ENCODE results near the gene PCYOX1L.

PCYOX1L gene

GRCh38 chr5:149341876-149342275, 16.0 kb upstream of the PCYOX1L start:
- H3K9ac ChIP-seq (ENCODE audit: low read length) = no peak overlapping the region
- no peak overlapping the region for H3K4me3 ChIP-seq (ENCODE audit: low read depth in 1 of 2, low read length in 2 of 2)
- H3K27ac ChIP-seq (ENCODE audit: low read depth, low read length) = no peak overlapping the region
- H3K36me3 ChIP-seq (ENCODE audit: insufficient read depth, low read length) = peaks cover 6% of the 10 kb centered on the region
- H3K4me1 ChIP-seq (ENCODE audit: insufficient read depth, low read length) = peaks cover 7% of the 10 kb centered on the region
- H3K9me3 ChIP-seq (ENCODE audit: low read length) = no peaks in the 10 kb centered on the region
- H3K27me3 ChIP-seq (ENCODE audit: control insufficient read depth in 1 of 2, insufficient read depth in 2 of 2, low read length in 2 of 2) = no peaks in the 10 kb centered on the region

GRCh38 chr5:149344151-149344550, 13.7 kb upstream of the PCYOX1L start:
- peaks cover 7% of the 10 kb centered on the region for H3K4me1 ChIP-seq (ENCODE audit: insufficient read depth, low read length)
- no peaks in the 10 kb centered on the region for H3K9me3 ChIP-seq (ENCODE audit: low read length)
- no peak overlapping the region for H3K27ac ChIP-seq (ENCODE audit: low read depth, low read length)
- no peak overlapping the region for H3K4me3 ChIP-seq (ENCODE audit: low read depth in 1 of 2, low read length in 2 of 2)
- H3K36me3 ChIP-seq (ENCODE audit: insufficient read depth, low read length) = peaks cover 25% of the 10 kb centered on the region
- H3K9ac ChIP-seq (ENCODE audit: low read length) = no peak overlapping the region
- H3K27me3 ChIP-seq (ENCODE audit: control insufficient read depth in 1 of 2, insufficient read depth in 2 of 2, low read length in 2 of 2) = no peaks in the 10 kb centered on the region

- Histone ChIP-seq H3K27ac (ENCODE audit: low read depth, low read length) (peak within 1 kb of the TSS; percentile 92), H3K27me3 (ENCODE audit: control insufficient read depth in 1 of 2, insufficient read depth in 2 of 2, low read length in 2 of 2) (no peaks in the 10 kb centered on the region)
Observed at GRCh38 chr5:149345147-149345891, 12.5 kb upstream of the PCYOX1L start, which contains the start of gene GRPEL2. GRPEL2 (plus strand) TSS chr5:149345499; CDS start chr5:149345540, 41 bp downstream.

GRCh38 chr5:149345892-149346222, 12.0 kb upstream of the PCYOX1L start:
- Histone ChIP-seq H3K27me3 (ENCODE audit: control insufficient read depth in 1 of 2, insufficient read depth in 2 of 2, low read length in 2 of 2) (no peaks in the 10 kb centered on the region), H3K4me1 (ENCODE audit: insufficient read depth, low read length) (peaks cover 7% of the 10 kb centered on the region), H3K4me3 (ENCODE audit: low read depth in 1 of 2, low read length in 2 of 2) (peak overlapping the region; percentile 91 to 94), H3K9ac (ENCODE audit: low read length) (peak overlapping the region; percentile 58), H3K27ac (ENCODE audit: low read depth, low read length) (peak overlapping the region; percentile 92), H3K36me3 (ENCODE audit: insufficient read depth, low read length) (peaks cover 38% of the 10 kb centered on the region), H3K9me3 (ENCODE audit: low read length) (no peaks in the 10 kb centered on the region)

More at GRCh38 chr5:149345147-149345891, 12.5 kb upstream of the PCYOX1L start, which contains the start of gene GRPEL2:
- H3K9me3 ChIP-seq (ENCODE audit: low read length) = no peaks in the 10 kb centered on the region
- peaks cover 7% of the 10 kb centered on the region for H3K4me1 ChIP-seq (ENCODE audit: insufficient read depth, low read length)
- peak within 1 kb of the TSS; percentile 91 to 94 for H3K4me3 ChIP-seq (ENCODE audit: low read depth in 1 of 2, low read length in 2 of 2)
- peaks cover 37% of the 10 kb centered on the region for H3K36me3 ChIP-seq (ENCODE audit: insufficient read depth, low read length)
- H3K9ac ChIP-seq (ENCODE audit: low read length) = peak within 1 kb of the TSS; percentile 58

- no peaks in the 10 kb centered on the region for H3K27me3 ChIP-seq (ENCODE audit: control insufficient read depth in 1 of 2, insufficient read depth in 2 of 2, low read length in 2 of 2)
- H3K36me3 ChIP-seq (ENCODE audit: insufficient read depth, low read length) = peaks cover 51% of the 10 kb centered on the region
- no peaks in the 10 kb centered on the region for H3K9me3 ChIP-seq (ENCODE audit: low read length)
- no peak overlapping the region for H3K27ac ChIP-seq (ENCODE audit: low read depth, low read length)
- H3K9ac ChIP-seq (ENCODE audit: low read length) = no peak overlapping the region
- H3K4me1 ChIP-seq (ENCODE audit: insufficient read depth, low read length) = peaks cover 7% of the 10 kb centered on the region
- H3K4me3 ChIP-seq (ENCODE audit: low read depth in 1 of 2, low read length in 2 of 2) = no peak overlapping the region
Observed at GRCh38 chr5:149348518-149348917, 9.3 kb upstream of the PCYOX1L start.

- Histone ChIP-seq H3K27ac (ENCODE audit: low read depth, low read length) (no peak overlapping the region), H3K36me3 (ENCODE audit: insufficient read depth, low read length) (peaks cover 51% of the 10 kb centered on the region), H3K4me1 (ENCODE audit: insufficient read depth, low read length) (peaks cover 7% of the 10 kb centered on the region), H3K9ac (ENCODE audit: low read length) (no peak overlapping the region), H3K4me3 (ENCODE audit: low read depth in 1 of 2, low read length in 2 of 2) (no peak overlapping the region), H3K9me3 (ENCODE audit: low read length) (no peaks in the 10 kb centered on the region), H3K27me3 (ENCODE audit: control insufficient read depth in 1 of 2, insufficient read depth in 2 of 2, low read length in 2 of 2) (no peaks in the 10 kb centered on the region)
Observed at GRCh38 chr5:149349382-149349781, 8.5 kb upstream of the PCYOX1L start.

- H3K27me3 ChIP-seq (ENCODE audit: control insufficient read depth in 1 of 2, insufficient read depth in 2 of 2, low read length in 2 of 2) = no peaks in the 10 kb centered on the region
- H3K36me3 ChIP-seq (ENCODE audit: insufficient read depth, low read length) = peaks cover 55% of the 10 kb centered on the region
- no peak overlapping the region for H3K27ac ChIP-seq (ENCODE audit: low read depth, low read length)
- no peak overlapping the region for H3K9ac ChIP-seq (ENCODE audit: low read length)
- no peaks in the 10 kb centered on the region for H3K9me3 ChIP-seq (ENCODE audit: low read length)
- H3K4me1 ChIP-seq (ENCODE audit: insufficient read depth, low read length) = peaks cover 1% of the 10 kb centered on the region
- H3K4me3 ChIP-seq (ENCODE audit: low read depth in 1 of 2, low read length in 2 of 2) = no peak overlapping the region
Observed at GRCh38 chr5:149352169-149352568, 5.7 kb upstream of the PCYOX1L start.

GRCh38 chr5:149353911-149354310, 3.9 kb upstream of the PCYOX1L start:
- H3K9ac ChIP-seq (ENCODE audit: low read length) = no peak overlapping the region
- no peaks in the 10 kb centered on the region for H3K9me3 ChIP-seq (ENCODE audit: low read length)
- peaks cover 38% of the 10 kb centered on the region for H3K36me3 ChIP-seq (ENCODE audit: insufficient read depth, low read length)
- no peaks in the 10 kb centered on the region for H3K27me3 ChIP-seq (ENCODE audit: control insufficient read depth in 1 of 2, insufficient read depth in 2 of 2, low read length in 2 of 2)
- no peak overlapping the region for H3K27ac ChIP-seq (ENCODE audit: low read depth, low read length)
- H3K4me3 ChIP-seq (ENCODE audit: low read depth in 1 of 2, low read length in 2 of 2) = no peak overlapping the region
- peaks cover 13% of the 10 kb centered on the region for H3K4me1 ChIP-seq (ENCODE audit: insufficient read depth, low read length)

GRCh38 chr5:149355688-149356087, 2.2 kb upstream of the PCYOX1L start:
- H3K27ac ChIP-seq (ENCODE audit: low read depth, low read length) = no peak overlapping the region
- no peak overlapping the region for H3K9ac ChIP-seq (ENCODE audit: low read length)
- H3K27me3 ChIP-seq (ENCODE audit: control insufficient read depth in 1 of 2, insufficient read depth in 2 of 2, low read length in 2 of 2) = no peaks in the 10 kb centered on the region
- H3K36me3 ChIP-seq (ENCODE audit: insufficient read depth, low read length) = peaks cover 20% of the 10 kb centered on the region
- H3K9me3 ChIP-seq (ENCODE audit: low read length) = no peaks in the 10 kb centered on the region
- H3K4me3 ChIP-seq (ENCODE audit: low read depth in 1 of 2, low read length in 2 of 2) = no peak overlapping the region
- peaks cover 13% of the 10 kb centered on the region for H3K4me1 ChIP-seq (ENCODE audit: insufficient read depth, low read length)

- H3K27ac ChIP-seq (ENCODE audit: low read depth, low read length) = no peak overlapping the region
- no peak overlapping the region for H3K4me3 ChIP-seq (ENCODE audit: low read depth in 1 of 2, low read length in 2 of 2)
- H3K4me1 ChIP-seq (ENCODE audit: insufficient read depth, low read length) = peaks cover 13% of the 10 kb centered on the region
Observed at GRCh38 chr5:149356391-149356790, 1.5 kb upstream of the PCYOX1L start.

GRCh38 chr5:149358294-149358651, 427 bp downstream of the PCYOX1L start:
- peak overlapping the region; percentile 63 to 79 for H3K4me3 ChIP-seq (ENCODE audit: low read depth in 1 of 2, low read length in 2 of 2)
- no peak overlapping the region for H3K9ac ChIP-seq (ENCODE audit: low read length)
- H3K27ac ChIP-seq (ENCODE audit: low read depth, low read length) = peak overlapping the region; percentile 67

More at GRCh38 chr5:149356391-149356790, 1.5 kb upstream of the PCYOX1L start:
- Histone ChIP-seq H3K9ac (ENCODE audit: low read length) (no peak overlapping the region), H3K36me3 (ENCODE audit: insufficient read depth, low read length) (peaks cover 13% of the 10 kb centered on the region), H3K9me3 (ENCODE audit: low read length) (no peaks in the 10 kb centered on the region), H3K27me3 (ENCODE audit: control insufficient read depth in 1 of 2, insufficient read depth in 2 of 2, low read length in 2 of 2) (no peaks in the 10 kb centered on the region)

More at GRCh38 chr5:149358294-149358651, 427 bp downstream of the PCYOX1L start:
- peaks cover 13% of the 10 kb centered on the region for H3K4me1 ChIP-seq (ENCODE audit: insufficient read depth, low read length)
- peaks cover 4% of the 10 kb centered on the region for H3K36me3 ChIP-seq (ENCODE audit: insufficient read depth, low read length)
- H3K27me3 ChIP-seq (ENCODE audit: control insufficient read depth in 1 of 2, insufficient read depth in 2 of 2, low read length in 2 of 2) = no peaks in the 10 kb centered on the region
- no peaks in the 10 kb centered on the region for H3K9me3 ChIP-seq (ENCODE audit: low read length)

Data from muscle layer of colon (tissue), 2 donors.